Endothelial cell (in vitro differentiated cells): ENCODE data around the gene CDH18. TPM values are rescaled to one million over a fixed set of nuclear protein-coding genes. Genes with fewer than 3 reads are reported as not detected.

Source experiments
- DNase-seq: peaks from one replicate; pipeline ENCODE4 v3.0.0; 2021; ENCODE audit warnings: low spot score
- H3K27ac Mint-ChIP-seq: one replicate; pipeline ENCODE4 v1.8.0; 2021; ENCODE audit warnings: mixed read lengths, inconsistent platforms; ENCODE audit not compliant: unreplicated experiment
- H3K27me3 Mint-ChIP-seq: one replicate; pipeline ENCODE4 v1.8.0; 2021; ENCODE audit warnings: mild to moderate bottlenecking, moderate library complexity, mixed read lengths, inconsistent platforms; ENCODE audit not compliant: unreplicated experiment
- H3K36me3 Mint-ChIP-seq: one replicate; pipeline ENCODE4 v1.8.0; 2021; ENCODE audit warnings: mild to moderate bottlenecking, low read depth, mixed read lengths, inconsistent platforms; ENCODE audit not compliant: unreplicated experiment
- H3K4me1 Mint-ChIP-seq: one replicate; pipeline ENCODE4 v1.8.0; 2021; ENCODE audit warnings: mild to moderate bottlenecking, mixed read lengths, inconsistent platforms; ENCODE audit not compliant: unreplicated experiment
- H3K4me3 Mint-ChIP-seq: one replicate; pipeline ENCODE4 v1.8.0; 2021; ENCODE audit warnings: mild to moderate bottlenecking, mixed read lengths, inconsistent platforms; ENCODE audit not compliant: unreplicated experiment
- H3K9me3 Mint-ChIP-seq: one replicate; pipeline ENCODE4 v1.8.0; 2021; ENCODE audit warnings: mixed read lengths, inconsistent platforms; ENCODE audit not compliant: unreplicated experiment
- CTCF ChIP-seq: fragments of 200-600 bp; sonication (generic); IDR thresholded peaks from one replicate; pipeline ENCODE4 v1.5.0; 2021; ENCODE audit warnings: antibody characterized with exemption; ENCODE audit not compliant: unreplicated experiment
- total RNA-seq: library from RNA; stranded (reverse); fragmentation: NEBNext Ultra II Directional; extraction: Animal tissue kit (Norgen Biotek cat#: 25700); gene quantifications from one replicate; pipeline ENCODE4 v1.2.1, GENCODE V29; 2021; ENCODE audit not compliant: unreplicated experiment

CDH18 gene
- total RNA-seq, 1 donor from 2014 or later: 0.33 TPM

DNA sequence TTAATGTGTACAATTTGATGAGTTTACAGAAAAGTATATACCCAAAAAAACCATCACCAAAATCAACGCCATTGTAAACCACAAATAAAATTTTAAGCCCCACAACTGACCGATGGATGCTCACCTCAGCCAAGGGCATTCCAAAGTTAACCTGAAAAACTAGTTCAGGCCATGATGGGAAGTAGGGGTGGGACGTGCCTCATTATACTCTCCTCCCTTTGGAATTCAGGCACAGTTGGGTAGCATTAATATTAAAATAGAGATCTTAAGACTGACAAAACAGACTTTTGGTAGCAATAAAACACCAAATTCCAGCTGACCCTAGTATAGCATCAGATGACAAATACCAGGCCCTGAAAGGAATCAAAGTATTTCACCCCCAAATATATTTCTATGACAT is 129.0 kb downstream of the CDH18 start:
- no peaks in the 10 kb centered on the region for H3K36me3 Mint-ChIP-seq
- H3K27me3 Mint-ChIP-seq: no peaks in the 10 kb centered on the region
- no peaks in the 10 kb centered on the region for H3K9me3 Mint-ChIP-seq
- no peak for TF ChIP-seq CTCF
- H3K27ac Mint-ChIP-seq: no peak overlapping the region
- no peak overlapping the region for H3K4me3 Mint-ChIP-seq
- DNase-seq: no peak
- no peaks in the 10 kb centered on the region for H3K4me1 Mint-ChIP-seq

- Mint-ChIP-seq H3K4me3 (no peak overlapping the region), H3K9me3 (no peaks in the 10 kb centered on the region), H3K36me3 (no peaks in the 10 kb centered on the region), H3K27me3 (no peaks in the 10 kb centered on the region), H3K4me1 (no peaks in the 10 kb centered on the region), H3K27ac (no peak overlapping the region)
- TF ChIP-seq CTCF: no peak
- no peak for DNase-seq
Measured at GRCh38 chr5:19855931-19856330, 132.1 kb downstream of the CDH18 start.

DNA sequence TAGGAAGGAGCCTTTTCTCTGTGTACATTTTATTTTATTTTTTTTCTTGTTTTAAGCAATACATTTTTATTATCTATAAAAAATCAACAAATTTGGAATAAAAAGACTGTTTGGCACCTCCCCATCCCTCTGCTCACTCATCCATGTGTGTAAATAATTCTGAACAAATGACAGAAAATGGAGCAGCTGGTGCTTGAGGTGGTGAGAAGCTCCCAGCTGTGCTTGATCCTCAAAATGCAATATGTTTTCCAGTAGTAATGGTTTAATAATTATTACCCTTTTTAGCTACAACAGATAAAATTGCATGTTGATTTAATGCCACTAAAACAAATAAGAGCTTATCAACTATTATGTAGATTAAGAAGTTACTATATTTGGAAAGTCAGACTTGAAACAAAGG is 132.5 kb downstream of the CDH18 start:
- H3K9me3 Mint-ChIP-seq: no peaks in the 10 kb centered on the region
- no peak for TF ChIP-seq CTCF
- H3K4me1 Mint-ChIP-seq: no peaks in the 10 kb centered on the region
- H3K27ac Mint-ChIP-seq: no peak overlapping the region
- no peaks in the 10 kb centered on the region for H3K36me3 Mint-ChIP-seq
- H3K27me3 Mint-ChIP-seq: no peaks in the 10 kb centered on the region
- no peak for DNase-seq
- no peak overlapping the region for H3K4me3 Mint-ChIP-seq

GRCh38 chr5:19855031-19855430 is 133.0 kb downstream of the CDH18 start:
- Mint-ChIP-seq H3K9me3 (no peaks in the 10 kb centered on the region), H3K4me3 (no peak overlapping the region)

GRCh38 chr5:19853616-19854240 is 134.3 kb downstream of the CDH18 start:
- H3K4me3 Mint-ChIP-seq: no peak overlapping the region
- no peaks in the 10 kb centered on the region for H3K27me3 Mint-ChIP-seq
- no peaks in the 10 kb centered on the region for H3K36me3 Mint-ChIP-seq
- no peak for TF ChIP-seq CTCF
- no peaks in the 10 kb centered on the region for H3K9me3 Mint-ChIP-seq
- no peak for DNase-seq
- no peak overlapping the region for H3K27ac Mint-ChIP-seq
- H3K4me1 Mint-ChIP-seq: no peaks in the 10 kb centered on the region

More at GRCh38 chr5:19855031-19855430, 133.0 kb downstream of the CDH18 start:
- Mint-ChIP-seq H3K4me1 (no peaks in the 10 kb centered on the region), H3K27me3 (no peaks in the 10 kb centered on the region), H3K27ac (no peak overlapping the region), H3K36me3 (no peaks in the 10 kb centered on the region)
- TF ChIP-seq CTCF: no peak
- DNase-seq: no peak
